Naive thymus-derived CD4-positive, alpha-beta T cell (primary cell): ENCODE data around the gene METTL27. TPM values are rescaled to one million over a fixed set of nuclear protein-coding genes. Genes with fewer than 3 reads are reported as not detected.
"Not testable (repeated sequence)": the region's sequence is repeated elsewhere in the genome, so short reads cannot be mapped to it uniquely, and the experiment has no call there.

Experiments
- ATAC-seq: fragments of 150-1000 bp; cut with Tn5 transposase; 2 replicates; pipeline ENCODE4 v1.10.0; 2021; ENCODE audit warnings: mild to moderate bottlenecking, moderate library complexity
- CTCF ChIA-PET: fragments of 350-600 bp; sonication (Branson Sonifier 250); formaldehyde crosslinking; loops from one replicate; lab custom pipeline; 2021; ENCODE audit warnings: antibody characterized with exemption; lab: Charles Lee
- POLR2A ChIA-PET: fragments of 350-600 bp; sonication (Branson Sonifier 250); formaldehyde crosslinking; loops from one replicate; lab custom pipeline; 2021; ENCODE audit warnings: antibody characterized with exemption, inconsistent platforms; lab: Charles Lee
- DNase-seq, 9 donors: peaks; one replicate each; pipeline versions ENCODE4 v3.0.0 to v3.0.0-alpha.2; 2020 to 2022; ENCODE audit warnings: mixed read lengths in 1 of 9
- H3K27ac ChIP-seq: one replicate; pipeline ENCODE4 v1.7.0; 2013; ENCODE audit warnings: mild to moderate bottlenecking, low read depth, low read length, moderate library complexity
- H3K27me3 ChIP-seq, 2 donors: one replicate each; pipeline ENCODE4 v1.7.0; 2013; ENCODE audit warnings: low read length in 2 of 2, mild to moderate bottlenecking in 2 of 2, moderate library complexity in 2 of 2; ENCODE audit not compliant: control insufficient read depth in 2 of 2, insufficient read depth in 2 of 2
- H3K36me3 ChIP-seq, 3 experiments: 1 replicate in 2 of 3; 2 replicates in 1 of 3; pipeline ENCODE4 v1.7.0; 2013; ENCODE audit warnings: low read length in 3 of 3, mild to moderate bottlenecking in 3 of 3, moderate library complexity in 1 of 3; ENCODE audit not compliant: insufficient read depth in 3 of 3, control insufficient read depth in 2 of 3
- H3K4me1 ChIP-seq, 2 donors: one replicate each; pipeline ENCODE4 v1.7.0; 2013; ENCODE audit warnings: low read length in 2 of 2, mild to moderate bottlenecking in 2 of 2, moderate library complexity in 1 of 2; ENCODE audit not compliant: control insufficient read depth in 2 of 2, insufficient read depth in 2 of 2
- H3K4me3 ChIP-seq: 2 replicates; pipeline ENCODE4 v1.7.0; 2013; ENCODE audit warnings: mild to moderate bottlenecking, low read length
- H3K9me3 ChIP-seq, 3 experiments: 1 replicate in 2 of 3; 2 replicates in 1 of 3; pipeline ENCODE4 v1.7.0; 2013; ENCODE audit warnings: low read length in 3 of 3; ENCODE audit not compliant: control insufficient read depth in 2 of 3
- H3K27ac Mint-ChIP-seq, 9 donors: one replicate each; pipeline ENCODE4 v1.8.0; 2020 to 2022; ENCODE audit warnings: mixed read lengths in 9 of 9, mild to moderate bottlenecking in 8 of 9, moderate library complexity in 5 of 9, inconsistent platforms in 2 of 9
- H3K27me3 Mint-ChIP-seq, 5 donors: one replicate each; pipeline ENCODE4 v1.8.0; 2021 to 2022; ENCODE audit warnings: mixed read lengths in 5 of 5, mild to moderate bottlenecking in 1 of 5
- H3K36me3 Mint-ChIP-seq, 5 donors: one replicate each; pipeline ENCODE4 v1.8.0; 2020 to 2022; ENCODE audit warnings: mixed read lengths in 5 of 5, mild to moderate bottlenecking in 3 of 5, inconsistent platforms in 1 of 5
- H3K4me1 Mint-ChIP-seq, 7 donors: one replicate each; pipeline ENCODE4 v1.8.0; 2020 to 2022; ENCODE audit warnings: mixed read lengths in 7 of 7, mild to moderate bottlenecking in 3 of 7, inconsistent platforms in 1 of 7
- H3K4me3 Mint-ChIP-seq, 10 donors: one replicate each; pipeline ENCODE4 v1.8.0; 2020 to 2022; ENCODE audit warnings: mild to moderate bottlenecking in 10 of 10, mixed read lengths in 10 of 10, moderate library complexity in 6 of 10, inconsistent platforms in 2 of 10
- H3K9me3 Mint-ChIP-seq, 11 donors: one replicate each; pipeline ENCODE4 v1.8.0; 2020 to 2022; ENCODE audit warnings: mixed read lengths in 11 of 11, mild to moderate bottlenecking in 4 of 11, inconsistent platforms in 1 of 11, moderate library complexity in 1 of 11
- intact Hi-C, 2 donors: fragments of 100-400 bp; cut with micrococcal nuclease; formaldehyde crosslinking; loops; one replicate each; pipeline ENCODE4 v1.15.1; 2023
- polyA plus RNA-seq, 2 donors: library from polyadenylated mRNA; unstranded; fragments of 300-500 nt; fragmentation: Illumina TruSeq; gene quantifications; one replicate each; pipeline ENCODE4 v1.2.3, GENCODE V29; 2021
- total RNA-seq, 6 experiments: library from RNA in 5 of 6; stranded (reverse) in 5 of 6; gene quantifications; 1 replicate in 5 of 6; 2 replicates in 1 of 6; pipeline ENCODE4 v1.2.3 and lab custom pipeline; 2021 to 2026

Gene METTL27
- total and polyA plus RNA-seq, 7 experiments from 2014 or later: 1.5 to 7.4 (median 2.9) TPM

GRCh38 chr7:73845701-73846195 lies 3.4 kb upstream of the METTL27 start:
- ATAC-seq, H3K27me3 ChIP-seq, H3K9me3 ChIP-seq, DNase-seq, POLR2A ChIA-PET, H3K9me3 Mint-ChIP-seq, H3K36me3 ChIP-seq, H3K27ac ChIP-seq, H3K36me3 Mint-ChIP-seq, H3K4me3 ChIP-seq, CTCF ChIA-PET: not testable (repeated sequence)
- Mint-ChIP-seq H3K27ac (peak overlapping the region in 1 of 9 donors; percentile 37), H3K27me3 (peaks cover 0 to 16% (median 0%) of the 10 kb centered on the region in 5 donors), H3K4me3 (peak overlapping the region in 1 of 10 donors; percentile 34), H3K4me1 (peaks cover 0 to 17% (median 13%) of the 10 kb centered on the region in 7 donors)
- H3K4me1 ChIP-seq: peaks cover 5 to 11% of the 10 kb centered on the region in 2 donors
- intact Hi-C loops: loop anchor here in 1 of 2 donors (10.0 kb wide), 1 partner anchor 271 kb away; the partner anchor contains the start of gene TBL2

GRCh38 chr7:73844848-73845460 lies 2.6 kb upstream of the METTL27 start:
- no peak overlapping the region for H3K4me3 ChIP-seq
- DNase-seq: no peak
- H3K9me3 ChIP-seq: no peaks in the 10 kb centered on the region
- no peaks in the 10 kb centered on the region for H3K36me3 Mint-ChIP-seq
- H3K4me3 Mint-ChIP-seq: no peak overlapping the region
- peaks cover 0 to 16% (median 0%) of the 10 kb centered on the region in 5 donors for H3K27me3 Mint-ChIP-seq
- intact Hi-C loops: loop anchor here (5.0 to 10.0 kb wide), 2 partner anchors 270 to 323 kb away; partner anchors contain the start of genes BAZ1B (in 1 of the 2) and TBL2 (in 1 of the 2)
- H3K4me1 ChIP-seq: peaks cover 5 to 11% of the 10 kb centered on the region in 2 donors
- H3K27me3 ChIP-seq: no peaks in the 10 kb centered on the region
- H3K27ac ChIP-seq: no peak overlapping the region
- ChIA-PET CTCF (interaction anchor here (0.6 kb wide), 1 partner anchor 10 kb away, joined by 3 read pairs; no protein-coding TSS in a partner anchor), POLR2A (no interaction called here)
- H3K36me3 ChIP-seq: no peaks in the 10 kb centered on the region
- no peak for ATAC-seq
- no peak overlapping the region for H3K27ac Mint-ChIP-seq
- no peaks in the 10 kb centered on the region for H3K9me3 Mint-ChIP-seq
- H3K4me1 Mint-ChIP-seq: peaks cover 0 to 17% (median 13%) of the 10 kb centered on the region in 7 donors

GRCh38 chr7:73844131-73844547 lies 1.8 kb upstream of the METTL27 start:
- POLR2A ChIA-PET: interaction anchor here (1.3 kb wide), 1 partner anchor 105 kb away, joined by 4 read pairs; the partner anchor contains the start of gene ABHD11
- H3K4me1 Mint-ChIP-seq: peaks cover 0 to 17% (median 13%) of the 10 kb centered on the region in 7 donors
- Histone ChIP-seq H3K4me1 (peaks cover 5 to 11% of the 10 kb centered on the region in 2 donors), H3K27ac (no peak overlapping the region), H3K36me3 (no peaks in the 10 kb centered on the region), H3K9me3 (no peaks in the 10 kb centered on the region), H3K4me3 (no peak overlapping the region), H3K27me3 (no peaks in the 10 kb centered on the region)
- peaks cover 0 to 12% (median 0%) of the 10 kb centered on the region in 5 donors for H3K27me3 Mint-ChIP-seq
- H3K36me3 Mint-ChIP-seq: no peaks in the 10 kb centered on the region
- no peaks in the 10 kb centered on the region for H3K9me3 Mint-ChIP-seq
- peak overlapping the region in 4 of 9 donors; percentile 25 to 75 (median 56) for H3K27ac Mint-ChIP-seq
- ATAC-seq: no peak
- H3K4me3 Mint-ChIP-seq: peak overlapping the region; percentile 14 to 84 (median 48)
- intact Hi-C loops: loop anchor here (5.0 to 10.0 kb wide), 2 partner anchors 269 to 322 kb away; partner anchors contain the start of genes BAZ1B (in 1 of the 2) and TBL2 (in 1 of the 2)
- no peak for DNase-seq
- CTCF ChIA-PET: no interaction called here

- peak overlapping the region; percentile 68 for H3K4me3 ChIP-seq
- Mint-ChIP-seq H3K4me1 (peaks cover 0 to 16% (median 13%) of the 10 kb centered on the region in 7 donors), H3K27ac (peak overlapping the region in 3 of 9 donors; percentile 78 to 84 (median 80)), H3K36me3 (no peaks in the 10 kb centered on the region), H3K4me3 (peak overlapping the region; percentile 82 to 91 (median 89)), H3K9me3 (peaks cover 0 to 2% (median 0%) of the 10 kb centered on the region in 11 donors), H3K27me3 (peaks cover 0 to 12% (median 0%) of the 10 kb centered on the region in 5 donors)
- CTCF ChIA-PET: interaction anchor here (0.5 kb wide), 1 partner anchor 389 kb away, joined by 4 read pairs; no protein-coding TSS in a partner anchor
- H3K27ac ChIP-seq: peak overlapping the region; percentile 73
- H3K36me3 ChIP-seq: no peaks in the 10 kb centered on the region
- POLR2A ChIA-PET: interaction anchor here (0.6 to 1.5 kb wide), 2 partner anchors 30 to 103 kb away, joined by 3 to 6 read pairs; partner anchors contain the start of gene ABHD11
- intact Hi-C loops: loop anchor here (1.0 to 10.0 kb wide), 5 partner anchors 10 to 319 kb away; partner anchors contain the start of genes ABHD11 (in 2 of the 2), BAZ1B (in 1 of the 2), LIMK1 (in 1 of the 2) and TBL2 (in 1 of the 2)
- peaks cover 5 to 11% of the 10 kb centered on the region in 2 donors for H3K4me1 ChIP-seq
- no peak for ATAC-seq
- H3K27me3 ChIP-seq: no peaks in the 10 kb centered on the region
- no peak for DNase-seq
- no peaks in the 10 kb centered on the region for H3K9me3 ChIP-seq
Observed at GRCh38 chr7:73841689-73842066, 638 bp downstream of the METTL27 start.

- Histone ChIP-seq H3K36me3 (no peaks in the 10 kb centered on the region), H3K9me3 (no peaks in the 10 kb centered on the region), H3K27ac (no peak overlapping the region), H3K27me3 (no peaks in the 10 kb centered on the region), H3K4me1 (peaks cover 5 to 11% of the 10 kb centered on the region in 2 donors), H3K4me3 (no peak overlapping the region)
- H3K27ac Mint-ChIP-seq: peak overlapping the region in 4 of 9 donors; percentile 14 to 72 (median 41)
- ATAC-seq (no peak), DNase-seq (no peak)
- intact Hi-C loops: loop anchor here (5.0 to 10.0 kb wide), 2 partner anchors 266 to 319 kb away; partner anchors contain the start of genes BAZ1B (in 1 of the 2) and TBL2 (in 1 of the 2)
- peaks cover 0 to 2% (median 0%) of the 10 kb centered on the region in 11 donors for H3K9me3 Mint-ChIP-seq
- H3K4me3 Mint-ChIP-seq: peak overlapping the region in 8 of 10 donors; percentile 5 to 82 (median 30)
- H3K36me3 Mint-ChIP-seq: no peaks in the 10 kb centered on the region
- ChIA-PET CTCF (interaction anchor here (0.5 kb wide), 1 partner anchor 390 kb away, joined by 4 read pairs; no protein-coding TSS in a partner anchor), POLR2A (no interaction called here)
- H3K27me3 Mint-ChIP-seq: peaks cover 0 to 12% (median 0%) of the 10 kb centered on the region in 5 donors
- H3K4me1 Mint-ChIP-seq: peaks cover 0 to 16% (median 13%) of the 10 kb centered on the region in 7 donors
Observed at GRCh38 chr7:73840715-73841379, 1.5 kb downstream of the METTL27 start.
